GM13977 (cell line): ENCODE measurements around the gene ELOVL3.
"Not testable (repeated sequence)": the region's sequence is repeated elsewhere in the genome, so short reads cannot be mapped to it uniquely, and the experiment has no call there.

Experiments used
- DNase-seq: peaks from one replicate; pipeline ENCODE4 v3.0.0; 2012; ENCODE audit warnings: low spot score
- CTCF ChIP-seq: IDR thresholded peaks from 2 replicates; pipeline ENCODE4 v1.5.1; 2012; ENCODE audit warnings: mild to moderate bottlenecking, control low read depth; ENCODE audit not compliant: insufficient read depth; ENCODE audit errors: extremely low read depth, missing control alignments
- in situ Hi-C: fragments of 300-500 bp; cut with MboI; formaldehyde crosslinking; loops from one replicate; pipeline ENCODE4 v1.12.0; 2022; ENCODE audit warnings: low sequenced_read_pairs, low pct_unique_long_range_greater_than_20kb, mixed read lengths, inconsistent platforms; ENCODE audit not compliant: unreplicated experiment

Gene ELOVL3

GRCh38 chr10:102247734-102248133 is 21.6 kb downstream of the ELOVL3 start:
- no peak for DNase-seq
- in situ Hi-C loops, result loop anchor here (25.0 kb wide), 1 partner anchor 340 kb away; no protein-coding TSS in a partner anchor
- TF ChIP-seq CTCF, result no peak

- in situ Hi-C loops, DNase-seq: not testable (repeated sequence)
These were observed 26.4 kb downstream of the ELOVL3 start for GRCh38 chr10:102252508-102252907.

GRCh38 chr10:102254426-102254825 is 28.3 kb downstream of the ELOVL3 start:
- in situ Hi-C loops, result no loop called here

GRCh38 chr10:102255404-102255803 is 29.3 kb downstream of the ELOVL3 start:
- TF ChIP-seq CTCF, result no peak
- in situ Hi-C loops, result no loop called here
- no peak for DNase-seq

More at GRCh38 chr10:102254426-102254825, 28.3 kb downstream of the ELOVL3 start:
- no peak for DNase-seq
- TF ChIP-seq CTCF, result no peak

- DNase-seq, result no peak
- TF ChIP-seq CTCF, result no peak
- in situ Hi-C loops, result no loop called here
These were observed 35.1 kb downstream of the ELOVL3 start for GRCh38 chr10:102261196-102261595.

GRCh38 chr10:102261842-102262241 is 35.7 kb downstream of the ELOVL3 start:
- DNase-seq, result no peak
- TF ChIP-seq CTCF, result no peak
- in situ Hi-C loops, result no loop called here

- no peak for TF ChIP-seq CTCF
These were observed 36.8 kb downstream of the ELOVL3 start for GRCh38 chr10:102262744-102263370.

More at GRCh38 chr10:102262744-102263370, 36.8 kb downstream of the ELOVL3 start:
- in situ Hi-C loops, result no loop called here
- DNase-seq, result no peak
